OCI-LY3 (cell line): ENCODE measurements around the gene ARL8B.
"Not testable (repeated sequence)": the region's sequence is repeated elsewhere in the genome, so short reads cannot be mapped to it uniquely, and the experiment has no call there.

Experiments used
- EZH2phosphoT487 ChIP-seq: fragments of 200-600 bp; shearing (Covaris generic); IDR thresholded peaks from 2 replicates; pipeline ENCODE4 v1.6.1; 2018; ENCODE audit warnings: antibody characterized with exemption, mixed run types, low read depth
- TF ChIP-seq, protein P1 (sequence below): fragments of 200-600, 300-600 bp; sonication (generic); IDR thresholded peaks from 2 replicates; pipeline ENCODE4 v1.5.1; 2014; ENCODE audit warnings: antibody characterized with exemption, low read length, low read depth

DNA sequence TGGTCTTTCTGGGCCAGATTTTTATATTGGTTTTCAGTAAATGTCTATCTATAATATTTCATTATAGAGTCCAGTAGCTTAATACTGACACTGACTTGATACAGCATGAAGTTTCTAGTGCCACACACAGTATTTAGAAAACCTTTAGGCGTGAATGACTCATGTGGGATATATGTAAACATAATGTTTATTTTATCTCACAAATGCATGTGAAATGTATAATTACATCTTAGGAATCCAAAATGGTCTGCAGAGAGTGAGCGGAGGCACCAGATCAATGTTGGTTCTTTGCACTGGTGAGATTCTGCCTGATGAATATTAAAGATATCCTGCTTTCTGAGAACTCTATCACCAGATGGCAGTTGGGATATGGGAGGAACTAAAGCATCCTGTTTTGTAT is 56.9 kb downstream of the ARL8B start:
- TF ChIP-seq, protein P1, sequence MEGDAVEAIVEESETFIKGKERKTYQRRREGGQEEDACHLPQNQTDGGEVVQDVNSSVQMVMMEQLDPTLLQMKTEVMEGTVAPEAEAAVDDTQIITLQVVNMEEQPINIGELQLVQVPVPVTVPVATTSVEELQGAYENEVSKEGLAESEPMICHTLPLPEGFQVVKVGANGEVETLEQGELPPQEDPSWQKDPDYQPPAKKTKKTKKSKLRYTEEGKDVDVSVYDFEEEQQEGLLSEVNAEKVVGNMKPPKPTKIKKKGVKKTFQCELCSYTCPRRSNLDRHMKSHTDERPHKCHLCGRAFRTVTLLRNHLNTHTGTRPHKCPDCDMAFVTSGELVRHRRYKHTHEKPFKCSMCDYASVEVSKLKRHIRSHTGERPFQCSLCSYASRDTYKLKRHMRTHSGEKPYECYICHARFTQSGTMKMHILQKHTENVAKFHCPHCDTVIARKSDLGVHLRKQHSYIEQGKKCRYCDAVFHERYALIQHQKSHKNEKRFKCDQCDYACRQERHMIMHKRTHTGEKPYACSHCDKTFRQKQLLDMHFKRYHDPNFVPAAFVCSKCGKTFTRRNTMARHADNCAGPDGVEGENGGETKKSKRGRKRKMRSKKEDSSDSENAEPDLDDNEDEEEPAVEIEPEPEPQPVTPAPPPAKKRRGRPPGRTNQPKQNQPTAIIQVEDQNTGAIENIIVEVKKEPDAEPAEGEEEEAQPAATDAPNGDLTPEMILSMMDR, result not testable (repeated sequence)
- TF ChIP-seq EZH2phosphoT487, result not testable (repeated sequence)
